Gastrocnemius medialis (tissue), 4 donors: ENCODE data around the gene USH2A. TPM values are rescaled to one million over a fixed set of nuclear protein-coding genes. Genes with fewer than 3 reads are reported as not detected.
"Not testable (repeated sequence)": the region's sequence is repeated elsewhere in the genome, so short reads cannot be mapped to it uniquely, and the experiment has no call there.

ENCODE experiments used
- ATAC-seq, 2 donors: fragments of 150-250 bp; one replicate each; pipeline ENCODE4 v1.9.1; 2016
- DNase-seq, 2 donors: peaks; one replicate each; pipeline ENCODE4 v3.0.0-alpha.2; 2019
- H3K27ac ChIP-seq, 4 donors: fragments of 200-600 bp; sonication (generic); 1 replicate in 1 of 4; 2 replicates in 3 of 4; pipeline ENCODE4 v1.5.1; 2016 to 2018; ENCODE audit warnings: mild to moderate bottlenecking in 2 of 4, moderate library complexity in 1 of 4
- H3K27me3 ChIP-seq, 3 donors: fragments of 200-600 bp; sonication (generic) in 2 of 3; 1 replicate in 1 of 3; 2 replicates in 2 of 3; pipeline versions ENCODE4 v1.5.1 to v1.6.0; 2016 to 2019; ENCODE audit warnings: mild to moderate bottlenecking in 1 of 3, moderate library complexity in 1 of 3
- H3K36me3 ChIP-seq, 2 donors: fragments of 200-600 bp; sonication (generic) in 1 of 2; one replicate each; pipeline ENCODE4 v1.5.1; 2017 to 2018
- H3K4me1 ChIP-seq, 2 donors: fragments of 200-600 bp; sonication (generic) in 1 of 2; one replicate each; pipeline ENCODE4 v1.5.1; 2016 to 2017; ENCODE audit warnings: mild to moderate bottlenecking in 2 of 2
- H3K4me3 ChIP-seq, 4 donors: fragments of 200-600 bp; sonication (generic) in 3 of 4; 1 replicate in 1 of 4; 2 replicates in 3 of 4; pipeline ENCODE4 v1.5.1; 2016 to 2019; ENCODE audit warnings: mild to moderate bottlenecking in 2 of 4
- H3K9me3 ChIP-seq, 3 donors: fragments of 200-600 bp; sonication (generic) in 2 of 3; 1 replicate in 1 of 3; 2 replicates in 2 of 3; pipeline ENCODE4 v1.5.1; 2016 to 2019
- POLR2A ChIP-seq, 2 donors: fragments of 450-650 bp; IDR thresholded peaks; one replicate each; pipeline ENCODE4 v1.6.1; 2017; ENCODE audit warnings: antibody characterized with exemption in 2 of 2, mild to moderate bottlenecking in 2 of 2, moderate library complexity in 2 of 2
- in situ Hi-C, 4 donors: fragments of 200-750 bp; cut with MboI; loops; one replicate each; pipeline versions ENCODE4 v1.15.0 to v1.8.0; 2017; ENCODE audit warnings: low sequenced_read_pairs in 4 of 4
- intact Hi-C: fragments of 100-400 bp; cut with DNase I; formaldehyde crosslinking; loops from one replicate; pipeline ENCODE4 v1.15.1; 2023; ENCODE audit warnings: low total_unique reads
- total RNA-seq, 4 donors: library from RNA; depleted of rRNA; stranded (reverse); fragments of >200 nt; gene quantifications; one replicate each; pipeline versions ENCODE4 v1.1.0 to v1.2.3, GENCODE V29; 2016
- TF ChIP-seq, protein P1 (sequence below), 5 experiments: fragments of 450-650 bp in 3 of 5; fragments of 200-600 bp in 2 of 5; sonication (generic) in 2 of 5; IDR thresholded peaks in 4 of 5; conservative IDR thresholded peaks in 1 of 5; 1 replicate in 4 of 5; 2 replicates in 1 of 5; pipeline ENCODE4 v1.5.1; 2016 to 2019; ENCODE audit warnings: antibody characterized with exemption in 5 of 5, mild to moderate bottlenecking in 3 of 5, moderate library complexity in 3 of 5

USH2A gene
- total RNA-seq, 4 donors from 2014 or later, result 0.02 TPM; not detected in 3

GRCh38 chr1:216356945-216357344 is 66.3 kb downstream of the USH2A start:
- DNase-seq (no peak), ATAC-seq (no peak)
- no peak overlapping the region for H3K27ac ChIP-seq
- no peaks in the 10 kb centered on the region for H3K27me3 ChIP-seq
- no peaks in the 10 kb centered on the region for H3K36me3 ChIP-seq
- TF ChIP-seq, protein P1, sequence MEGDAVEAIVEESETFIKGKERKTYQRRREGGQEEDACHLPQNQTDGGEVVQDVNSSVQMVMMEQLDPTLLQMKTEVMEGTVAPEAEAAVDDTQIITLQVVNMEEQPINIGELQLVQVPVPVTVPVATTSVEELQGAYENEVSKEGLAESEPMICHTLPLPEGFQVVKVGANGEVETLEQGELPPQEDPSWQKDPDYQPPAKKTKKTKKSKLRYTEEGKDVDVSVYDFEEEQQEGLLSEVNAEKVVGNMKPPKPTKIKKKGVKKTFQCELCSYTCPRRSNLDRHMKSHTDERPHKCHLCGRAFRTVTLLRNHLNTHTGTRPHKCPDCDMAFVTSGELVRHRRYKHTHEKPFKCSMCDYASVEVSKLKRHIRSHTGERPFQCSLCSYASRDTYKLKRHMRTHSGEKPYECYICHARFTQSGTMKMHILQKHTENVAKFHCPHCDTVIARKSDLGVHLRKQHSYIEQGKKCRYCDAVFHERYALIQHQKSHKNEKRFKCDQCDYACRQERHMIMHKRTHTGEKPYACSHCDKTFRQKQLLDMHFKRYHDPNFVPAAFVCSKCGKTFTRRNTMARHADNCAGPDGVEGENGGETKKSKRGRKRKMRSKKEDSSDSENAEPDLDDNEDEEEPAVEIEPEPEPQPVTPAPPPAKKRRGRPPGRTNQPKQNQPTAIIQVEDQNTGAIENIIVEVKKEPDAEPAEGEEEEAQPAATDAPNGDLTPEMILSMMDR (IDR thresholded peaks at IDR 0.05 in 4 of 5, conservative IDR thresholded peaks at IDR 0.05 in 1 of 5), result no peak
- no peak for TF ChIP-seq POLR2A (IDR thresholded peaks at IDR 0.05)
- H3K4me3 ChIP-seq, result no peak overlapping the region
- H3K9me3 ChIP-seq, result no peaks in the 10 kb centered on the region
- no peaks in the 10 kb centered on the region for H3K4me1 ChIP-seq
- in situ Hi-C loops, result no loop called here
- intact Hi-C loops, result no loop called here

GRCh38 chr1:216350186-216350585 is 73.1 kb downstream of the USH2A start:
- intact Hi-C loops (no loop called here), in situ Hi-C loops (no loop called here)

DNA sequence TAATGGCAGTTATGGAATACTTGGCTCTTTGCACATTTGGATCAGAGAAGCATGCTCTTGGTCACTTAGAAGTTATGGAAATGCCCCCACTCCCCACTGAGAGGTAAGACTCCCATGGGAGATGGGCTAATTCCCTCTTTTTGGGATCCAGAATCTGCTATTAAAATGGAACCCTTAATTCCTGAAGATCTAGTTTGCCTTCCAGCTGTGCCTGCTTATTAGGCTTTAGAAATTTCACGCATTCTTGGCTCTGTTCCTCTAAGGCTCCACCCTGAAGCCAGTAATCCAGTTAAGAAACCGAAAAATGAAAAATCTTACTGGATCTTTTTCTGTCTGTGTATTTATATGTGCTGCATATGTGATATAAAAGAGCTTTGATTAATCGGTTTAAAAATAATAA is 76.7 kb downstream of the USH2A start:
- in situ Hi-C loops (no loop called here), intact Hi-C loops (no loop called here)
- Histone ChIP-seq H3K27me3 (no peaks in the 10 kb centered on the region), H3K4me3 (no peak overlapping the region), H3K4me1 (no peaks in the 10 kb centered on the region), H3K27ac (no peak overlapping the region), H3K9me3 (no peaks in the 10 kb centered on the region), H3K36me3 (no peaks in the 10 kb centered on the region)
- DNase-seq (no peak), ATAC-seq (no peak)
- TF ChIP-seq POLR2A (IDR thresholded peaks at IDR 0.05), result no peak
- TF ChIP-seq, protein P1 (IDR thresholded peaks at IDR 0.05 in 4 of 5, conservative IDR thresholded peaks at IDR 0.05 in 1 of 5), result no peak

More at GRCh38 chr1:216350186-216350585, 73.1 kb downstream of the USH2A start:
- Histone ChIP-seq H3K4me1 (no peaks in the 10 kb centered on the region), H3K4me3 (no peak overlapping the region), H3K36me3 (no peaks in the 10 kb centered on the region), H3K27me3 (no peaks in the 10 kb centered on the region), H3K9me3 (no peaks in the 10 kb centered on the region), H3K27ac (no peak overlapping the region)
- no peak for DNase-seq
- TF ChIP-seq, protein P1 (IDR thresholded peaks at IDR 0.05 in 4 of 5, conservative IDR thresholded peaks at IDR 0.05 in 1 of 5), result no peak
- no peak for TF ChIP-seq POLR2A (IDR thresholded peaks at IDR 0.05)
- no peak for ATAC-seq

- H3K4me3 ChIP-seq, ATAC-seq, intact Hi-C loops, H3K9me3 ChIP-seq, H3K4me1 ChIP-seq, H3K27me3 ChIP-seq, in situ Hi-C loops, DNase-seq, H3K36me3 ChIP-seq, H3K27ac ChIP-seq: not testable (repeated sequence)
Measured at GRCh38 chr1:216340542-216340941, 82.7 kb downstream of the USH2A start.

- intact Hi-C loops (no loop called here), in situ Hi-C loops (no loop called here)
- Histone ChIP-seq H3K27ac (no peak overlapping the region), H3K4me3 (no peak overlapping the region), H3K27me3 (no peaks in the 10 kb centered on the region), H3K9me3 (no peaks in the 10 kb centered on the region), H3K36me3 (no peaks in the 10 kb centered on the region), H3K4me1 (no peaks in the 10 kb centered on the region)
- DNase-seq (no peak), ATAC-seq (no peak)
- TF ChIP-seq, protein P1 (IDR thresholded peaks at IDR 0.05 in 4 of 5, conservative IDR thresholded peaks at IDR 0.05 in 1 of 5), result no peak
- TF ChIP-seq POLR2A (IDR thresholded peaks at IDR 0.05), result no peak
Measured at GRCh38 chr1:216332462-216332861, 90.8 kb downstream of the USH2A start.
